Measurements from ENCODE around the gene MYH14.

MYH14 gene

DNA sequence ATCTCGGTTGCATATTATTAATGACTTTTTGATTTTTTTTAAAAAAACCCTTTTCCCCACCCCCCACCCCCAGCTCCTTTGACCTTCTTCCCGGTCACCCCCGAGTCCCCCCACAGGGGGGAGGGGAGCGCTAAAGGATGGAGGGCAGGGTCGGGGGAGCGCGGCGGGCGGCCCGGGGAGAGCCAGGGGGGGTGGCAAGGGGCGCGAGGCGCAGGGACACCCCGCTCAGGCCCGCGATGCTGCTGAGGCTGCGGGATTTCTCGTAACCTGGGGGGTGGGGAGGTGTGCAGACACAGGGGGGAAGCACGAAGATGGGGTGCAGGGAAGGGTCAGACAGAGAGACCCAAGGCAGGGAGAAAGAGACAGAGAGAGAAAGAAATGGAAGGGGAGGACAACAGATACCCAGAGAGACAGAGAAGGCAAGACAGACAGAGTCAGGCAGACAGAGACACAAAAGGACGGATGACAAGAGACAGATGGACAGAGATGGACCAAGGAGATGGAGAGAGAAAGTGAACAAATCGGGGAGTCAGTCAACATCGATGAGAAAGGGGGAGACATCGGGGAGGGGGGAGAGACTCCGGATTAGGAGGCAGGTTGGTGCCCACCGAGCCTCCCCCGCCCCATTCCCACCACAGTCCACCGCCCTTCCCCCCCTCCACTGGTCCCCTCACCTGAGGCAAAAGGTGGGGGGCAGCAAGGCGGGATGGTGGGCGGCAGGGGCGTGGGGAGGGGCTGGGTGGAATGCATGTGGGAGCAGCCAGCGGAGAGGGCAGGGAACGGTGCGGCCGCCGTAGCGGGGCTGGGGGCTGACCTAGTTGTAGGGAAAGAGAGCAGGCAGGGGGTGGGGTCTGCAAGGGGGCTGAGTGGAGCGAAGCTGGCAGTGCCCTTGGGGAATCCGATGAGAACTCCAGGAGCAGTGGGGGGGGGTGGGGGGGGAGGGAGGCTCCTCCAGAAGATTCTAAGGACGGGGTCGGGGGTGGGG lies 111.6 kb downstream of the MYH14 start:
- no peak overlapping the region for H3K4me3 ChIP-seq (ENCODE audit: low read depth, low read length)
- no peak for TF ChIP-seq CTCF (IDR thresholded peaks at IDR 0.05; ENCODE audit: control insufficient read depth, extremely low read depth, insufficient read depth)
- DNase-seq (ENCODE audit: low read depth), result no peak

DNA sequence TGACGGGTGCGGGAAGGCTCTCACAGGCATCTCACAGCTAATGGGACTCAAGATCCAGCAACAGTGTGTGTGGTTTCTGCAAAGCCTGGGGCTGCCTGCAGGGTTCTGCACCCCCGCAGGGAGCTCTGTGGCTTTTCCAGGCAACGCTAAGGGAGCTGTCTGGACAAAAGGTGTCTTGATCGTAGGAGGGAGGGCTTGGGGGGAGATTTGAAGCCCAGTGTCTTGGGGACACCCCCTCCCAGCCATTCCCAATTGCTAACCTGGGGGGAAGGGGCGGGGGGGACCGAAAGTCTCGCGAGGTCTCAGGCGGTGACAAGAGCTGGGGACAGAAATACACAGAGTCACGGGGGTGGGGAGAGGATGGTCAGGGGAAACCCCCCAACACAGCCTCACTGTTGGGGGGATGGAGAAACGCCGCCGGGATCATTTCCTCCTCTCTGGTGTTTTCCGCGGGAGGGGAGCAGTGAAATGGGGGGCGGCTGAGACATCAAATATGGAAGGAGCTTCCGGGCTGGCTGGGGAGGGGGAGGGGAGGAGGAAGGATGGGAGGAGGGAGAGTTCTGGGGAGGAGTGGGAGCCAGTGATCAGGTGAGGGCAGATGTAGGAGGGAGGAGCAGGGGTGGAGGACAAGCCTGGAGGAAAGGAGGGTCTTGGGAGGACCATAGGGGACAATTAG lies 112.5 kb downstream of the MYH14 start:
- no peak for DNase-seq (ENCODE audit: low read depth)
- no peak for TF ChIP-seq CTCF (IDR thresholded peaks at IDR 0.05; ENCODE audit: control insufficient read depth, extremely low read depth, insufficient read depth)
- no peak overlapping the region for H3K4me3 ChIP-seq (ENCODE audit: low read depth, low read length)

DNA sequence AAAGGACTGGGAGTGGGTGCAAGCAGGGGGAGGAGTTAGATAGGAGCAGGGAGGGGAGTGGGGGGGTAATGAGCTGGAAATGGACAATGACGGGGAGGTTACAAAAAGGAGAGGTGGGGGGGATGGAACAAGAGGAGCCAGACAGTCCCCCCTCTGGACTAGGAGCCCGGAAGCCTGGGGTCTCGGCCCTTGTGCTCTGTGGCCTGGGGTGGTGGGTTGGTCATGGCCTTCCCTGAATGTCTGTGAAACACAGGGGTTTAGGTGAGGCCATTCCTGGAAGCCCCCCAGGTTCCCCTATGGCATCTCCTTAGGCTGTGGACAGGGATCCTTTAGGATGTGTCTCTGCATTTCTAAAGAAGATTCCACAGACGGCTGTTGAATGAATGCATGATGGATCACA lies 113.7 kb downstream of the MYH14 start:
- TF ChIP-seq CTCF (IDR thresholded peaks at IDR 0.05; ENCODE audit: control insufficient read depth, extremely low read depth, insufficient read depth), result no peak
- no peak for DNase-seq (ENCODE audit: low read depth)
- H3K4me3 ChIP-seq (ENCODE audit: low read depth, low read length), result no peak overlapping the region

DNA sequence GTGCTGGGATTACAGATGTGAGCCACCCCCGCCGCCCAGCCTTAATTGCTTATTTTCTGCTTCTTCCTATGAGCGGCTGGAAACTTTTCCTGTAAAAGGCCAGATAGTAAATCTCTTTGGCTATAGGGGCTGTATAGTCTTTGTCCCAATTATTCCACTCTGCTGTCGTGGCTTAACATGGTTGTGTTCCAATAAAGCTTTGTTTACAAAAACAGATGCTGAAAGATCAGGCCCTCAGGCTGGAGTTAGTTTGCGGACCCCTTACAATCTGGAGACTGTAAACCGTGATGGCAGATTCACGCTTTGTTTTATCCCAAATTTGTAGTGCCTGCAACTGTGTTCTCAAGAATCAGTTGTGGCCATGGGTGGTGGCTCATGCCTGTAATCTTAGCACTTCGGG lies 115.0 kb downstream of the MYH14 start:
- no peak for TF ChIP-seq CTCF (IDR thresholded peaks at IDR 0.05; ENCODE audit: control insufficient read depth, extremely low read depth, insufficient read depth)
- H3K4me3 ChIP-seq (ENCODE audit: low read depth, low read length), result no peak overlapping the region
- DNase-seq (ENCODE audit: low read depth), result no peak

GRCh38 chr19:50319156-50319555 lies 115.7 kb downstream of the MYH14 start:
- DNase-seq (ENCODE audit: low read depth), result no peak
- no peak overlapping the region for H3K4me3 ChIP-seq (ENCODE audit: low read depth, low read length)
- no peak for TF ChIP-seq CTCF (IDR thresholded peaks at IDR 0.05; ENCODE audit: control insufficient read depth, extremely low read depth, insufficient read depth)

DNA sequence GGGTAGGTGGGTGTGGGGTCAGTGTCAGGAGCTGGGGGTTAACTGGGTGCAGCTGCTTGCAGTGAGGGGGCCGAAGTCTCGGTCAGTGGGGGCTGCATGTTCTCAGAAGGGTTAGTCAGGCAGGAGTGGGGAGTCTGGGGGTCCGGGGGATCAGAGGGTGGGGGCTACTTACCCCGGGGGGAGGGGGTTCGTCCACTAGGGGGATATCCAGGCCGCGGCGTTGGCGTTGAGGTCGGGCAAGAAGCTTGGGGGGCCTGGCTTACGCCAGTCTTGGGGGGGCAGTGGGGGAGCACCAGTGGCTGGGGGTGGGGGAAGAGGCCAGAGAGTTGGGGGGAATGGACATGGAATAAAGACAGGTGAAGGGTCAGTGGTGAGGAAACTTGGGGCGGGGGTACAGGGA lies 116.6 kb downstream of the MYH14 start:
- no peak for DNase-seq (ENCODE audit: low read depth)
- TF ChIP-seq CTCF (IDR thresholded peaks at IDR 0.05; ENCODE audit: control insufficient read depth, extremely low read depth, insufficient read depth), result no peak
- no peak overlapping the region for H3K4me3 ChIP-seq (ENCODE audit: low read depth, low read length)
